Astrocyte of the hippocampus (primary cell): ENCODE data around the gene STPG2.

ENCODE experiments used
- DNase-seq: peaks from one replicate; pipeline ENCODE4 v3.0.0; 2011; ENCODE audit warnings: low read depth, low spot score

Gene STPG2

GRCh38 chr4:98143001-98143899 lies at the start of gene STPG2:
STPG2 (minus strand) TSS chr4:98143476.
- DNase-seq = peak; percentile 96

GRCh38 chr4:98185279-98185678 lies 42.0 kb upstream of the STPG2 start:
- DNase-seq = no peak

- peak; percentile 13 for DNase-seq
These were observed 38.5 kb upstream of the STPG2 start for GRCh38 chr4:98181809-98182208.

DNA sequence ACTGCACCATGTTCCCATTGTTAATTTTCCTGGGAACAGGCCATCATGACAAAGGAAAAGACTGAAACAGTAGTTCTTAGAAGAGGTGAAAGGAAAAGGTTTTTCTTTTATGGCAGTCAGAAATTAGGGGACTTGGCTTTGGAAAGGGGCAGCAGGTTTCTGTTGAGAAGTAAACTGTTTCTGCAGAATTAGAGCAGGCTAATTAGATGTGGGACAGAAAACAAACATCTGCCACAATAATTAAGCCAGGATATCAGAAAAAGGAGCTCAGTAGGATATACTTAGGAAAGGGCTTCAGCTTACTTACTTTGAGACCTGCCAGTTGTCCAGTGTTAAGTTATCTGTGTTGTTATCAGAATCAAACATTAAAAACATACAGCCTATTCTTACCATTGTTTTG lies 36.7 kb upstream of the STPG2 start:
- DNase-seq = no peak

DNA sequence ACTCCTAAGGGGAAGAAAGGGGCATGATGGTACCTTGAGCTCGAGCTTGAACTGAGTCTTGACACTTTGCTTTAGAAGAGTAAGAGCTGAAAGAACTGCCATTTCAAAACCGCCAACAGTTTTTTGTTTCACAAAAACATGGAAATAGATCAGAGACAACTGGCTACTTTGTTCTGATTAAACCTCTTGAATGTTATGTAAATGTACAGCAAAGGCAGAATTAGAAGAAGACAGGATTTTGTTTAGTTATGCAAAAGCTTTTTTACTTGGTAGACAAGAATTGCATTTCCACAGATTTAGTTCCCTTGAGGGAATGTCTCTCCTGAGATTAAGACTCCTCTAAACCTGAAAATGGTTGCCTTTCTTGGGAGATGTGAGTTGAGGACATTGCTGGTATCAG lies 33.3 kb upstream of the STPG2 start:
- no peak for DNase-seq

DNA sequence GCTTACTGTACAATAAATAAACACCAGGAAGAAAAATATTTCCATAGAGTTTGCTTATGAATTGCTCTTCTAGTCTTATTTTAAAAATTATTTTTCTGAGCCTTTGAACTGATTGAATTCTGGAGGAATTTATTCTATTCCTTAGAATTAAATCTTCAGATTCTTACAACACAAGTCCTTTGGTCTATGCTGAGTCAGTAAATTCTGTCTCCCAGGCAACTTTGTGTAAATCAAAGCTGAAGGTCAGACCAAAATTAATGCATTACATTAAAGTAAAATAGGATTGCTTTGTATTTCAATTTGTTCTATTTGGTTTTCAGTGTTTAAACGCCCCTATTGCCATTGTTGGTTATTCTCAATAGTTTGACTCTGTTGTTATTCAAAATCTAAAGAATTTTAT lies 26.8 kb upstream of the STPG2 start:
- DNase-seq = no peak

GRCh38 chr4:98166731-98167041 lies 23.4 kb upstream of the STPG2 start:
- no peak for DNase-seq

GRCh38 chr4:98166025-98166730 lies 22.9 kb upstream of the STPG2 start:
- peak; percentile 78 for DNase-seq

- no peak for DNase-seq
These were observed 19.4 kb upstream of the STPG2 start for GRCh38 chr4:98162696-98163095.

DNA sequence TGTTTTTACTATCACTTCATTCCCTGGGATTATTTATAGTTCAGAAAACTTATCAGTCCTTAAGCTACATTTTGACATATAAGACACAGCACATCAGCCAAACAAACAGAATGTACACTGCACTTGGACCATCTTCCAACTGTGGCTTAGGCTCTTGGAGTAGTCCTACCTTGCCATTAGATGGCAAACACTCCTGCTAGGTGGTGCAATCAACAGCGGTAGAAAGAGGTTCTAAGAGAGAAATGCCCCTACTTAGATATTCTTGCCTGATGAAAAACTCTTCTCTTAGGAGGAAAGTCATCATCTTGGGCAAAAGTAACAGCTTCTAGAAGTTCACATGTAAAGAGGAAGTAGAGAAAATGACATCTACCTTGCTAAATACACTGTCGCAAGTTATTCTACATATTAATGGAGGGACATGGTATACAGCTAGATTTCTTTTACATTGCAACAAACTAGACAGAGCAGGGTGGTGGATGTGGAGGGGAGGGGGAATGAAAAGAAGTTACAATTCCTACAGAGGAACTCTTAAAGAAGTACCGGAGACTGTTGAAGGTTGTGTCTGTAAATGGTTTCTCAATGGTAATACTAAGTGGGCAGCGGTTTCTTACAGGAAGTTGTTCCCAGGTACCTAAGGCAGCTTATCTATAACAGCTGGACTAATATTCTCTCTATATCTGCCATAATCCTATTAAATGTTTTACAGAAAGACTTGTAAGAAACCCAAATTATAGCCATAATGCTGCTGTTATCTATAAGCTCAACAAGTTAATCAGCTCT lies 8.1 kb upstream of the STPG2 start:
- DNase-seq = no peak

GRCh38 chr4:98150092-98150761 lies 7.0 kb upstream of the STPG2 start:
- DNase-seq = peak; percentile 20

GRCh38 chr4:98148856-98149255 lies 5.6 kb upstream of the STPG2 start:
- no peak for DNase-seq

DNA sequence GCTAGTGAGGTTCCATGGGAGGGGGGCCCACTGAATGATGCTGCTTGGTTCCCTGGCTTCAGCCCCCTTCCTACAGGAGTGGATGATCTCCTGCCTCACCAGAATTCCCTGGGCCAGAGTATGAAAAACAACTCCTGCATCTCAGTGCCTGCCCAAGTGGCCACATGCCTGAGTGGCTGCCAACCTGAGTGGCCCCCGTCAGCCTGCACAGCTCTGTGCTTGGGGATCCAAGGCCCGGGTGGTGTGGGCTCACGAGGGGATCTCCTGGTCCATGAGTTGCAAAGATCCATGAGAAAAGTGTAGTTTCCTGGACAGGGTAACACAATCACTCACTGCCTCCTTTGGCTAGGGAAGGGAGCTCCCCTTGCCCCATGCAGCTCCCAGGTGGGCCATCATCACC lies 17.1 kb downstream of the STPG2 start:
- DNase-seq = no peak

DNA sequence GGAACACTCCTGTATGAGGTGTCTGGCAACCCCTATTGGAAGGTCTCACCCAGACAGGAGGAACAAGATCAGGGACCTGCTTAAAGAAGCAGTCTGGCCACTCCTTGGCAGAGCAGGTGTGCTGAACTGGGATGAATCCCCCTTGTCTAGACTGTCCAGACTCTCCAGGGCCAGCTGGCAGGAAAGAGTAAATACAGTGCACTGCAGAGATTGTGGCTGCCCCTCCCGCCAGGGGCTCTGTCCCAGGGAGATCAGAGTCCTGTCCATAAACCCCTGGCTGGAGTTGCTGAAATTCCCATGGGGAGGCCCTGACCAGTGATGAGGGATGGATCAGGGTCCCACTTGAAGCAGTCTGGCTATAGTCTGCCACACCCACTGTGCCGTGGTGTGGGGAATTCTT lies 17.7 kb downstream of the STPG2 start:
- DNase-seq = no peak

DNA sequence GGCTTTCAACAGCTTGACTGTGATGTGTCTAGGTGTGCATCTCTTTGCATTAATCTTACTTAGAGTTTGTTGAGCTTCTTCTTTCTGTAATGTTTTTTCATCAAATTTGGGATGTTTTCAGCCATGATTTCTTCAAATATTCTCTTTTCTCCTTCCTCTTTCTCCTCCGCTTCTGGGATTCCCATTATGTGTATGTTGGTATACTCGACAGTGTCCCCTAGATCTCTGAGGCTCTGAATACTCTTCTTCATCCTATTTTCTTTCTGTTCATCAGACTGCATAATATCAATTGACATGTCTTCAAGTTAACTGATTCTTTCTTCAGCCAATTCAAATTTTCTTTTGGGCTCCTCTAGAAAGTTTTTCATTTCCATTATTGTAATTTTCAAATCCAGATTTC lies 25.9 kb downstream of the STPG2 start:
- DNase-seq = no peak

- peak; percentile 31 for DNase-seq
These were observed 30.3 kb downstream of the STPG2 start for GRCh38 chr4:98113012-98113411.

GRCh38 chr4:98110929-98111328 lies 32.3 kb downstream of the STPG2 start:
- no peak for DNase-seq

GRCh38 chr4:98110214-98110613 lies 33.1 kb downstream of the STPG2 start:
- DNase-seq = no peak

DNA sequence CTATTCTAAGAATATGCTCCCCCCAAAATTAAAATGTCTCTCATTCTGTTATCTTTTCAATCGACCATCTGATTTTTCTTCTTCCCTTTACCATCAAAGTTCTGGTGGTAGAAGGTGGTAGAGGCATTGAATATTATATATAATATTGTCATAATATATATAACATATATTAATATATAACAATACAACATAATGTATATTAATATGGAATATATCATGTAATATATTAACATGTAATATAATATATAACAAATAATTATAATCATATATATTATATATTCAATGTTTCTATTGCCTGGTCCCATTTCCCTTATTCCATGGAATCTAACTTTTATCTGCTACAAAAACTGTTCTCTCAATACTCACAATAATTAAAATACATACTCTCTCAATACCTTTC lies 40.6 kb downstream of the STPG2 start:
- DNase-seq = no peak

GRCh38 chr4:98101988-98102387 lies 41.3 kb downstream of the STPG2 start:
- no peak for DNase-seq

- no peak for DNase-seq
These were observed 44.5 kb downstream of the STPG2 start for GRCh38 chr4:98098764-98099163.

- DNase-seq = no peak
These were observed 49.2 kb downstream of the STPG2 start for GRCh38 chr4:98094118-98094517.
